HFFc6 (cell line): ENCODE results near the gene ATP1A3. TPM values are rescaled to one million over a fixed set of nuclear protein-coding genes. Genes with fewer than 3 reads are reported as not detected.

Experiments
- DNase-seq: peaks from one replicate; pipeline ENCODE4 v3.0.0-alpha.2; 2018
- H3K27ac Mint-ChIP-seq: 2 replicates; pipeline ENCODE4 v1.8.0; 2020; ENCODE audit warnings: mild to moderate bottlenecking, mixed read lengths
- H3K27me3 Mint-ChIP-seq: 2 replicates; pipeline ENCODE4 v1.8.0; 2021; ENCODE audit warnings: mild to moderate bottlenecking, moderate library complexity, mixed read lengths; ENCODE audit not compliant: insufficient read depth
- H3K36me3 Mint-ChIP-seq: 2 replicates; pipeline ENCODE4 v1.8.0; 2021; ENCODE audit warnings: low read depth, mixed read lengths
- H3K4me1 Mint-ChIP-seq: 2 replicates; pipeline ENCODE4 v1.8.0; 2020; ENCODE audit warnings: low read depth, mixed read lengths
- H3K4me3 Mint-ChIP-seq: 2 replicates; pipeline ENCODE4 v1.8.0; 2020; ENCODE audit warnings: mild to moderate bottlenecking, moderate library complexity, mixed read lengths
- H3K9me3 Mint-ChIP-seq: 2 replicates; pipeline ENCODE4 v1.8.0; 2020; ENCODE audit warnings: mild to moderate bottlenecking, mixed read lengths
- total RNA-seq, 6 experiments: library from RNA; stranded (reverse); fragmentation: NEBNext Ultra II Directional; extraction: Animal tissue kit (Norgen Biotek cat#: 25700); gene quantifications; 2 replicates in 1 of 6; 3 replicates in 5 of 6; pipeline ENCODE4 v1.2.3, GENCODE V29; 2021
- TF ChIP-seq, protein P1 (sequence below): fragments of 200-600 bp; sonication (generic); IDR thresholded peaks from 2 replicates; pipeline ENCODE4 v1.5.0; 2021; ENCODE audit warnings: antibody characterized with exemption, mild to moderate bottlenecking

ATP1A3 gene
- total RNA-seq, 6 experiments from 2014 or later: 0.10 to 0.66 (median 0.33) TPM; not detected in 2

- no peak overlapping the region for H3K4me3 Mint-ChIP-seq
- DNase-seq: no peak
These were observed 3.0 kb downstream of the ATP1A3 start for GRCh38 chr19:41991025-41991424.

GRCh38 chr19:41990615-41991014 is 3.4 kb downstream of the ATP1A3 start:
- Mint-ChIP-seq H3K4me1 (0 out of 2 replicates have a peak, but pooled peaks cover 4% of the 10 kb centered on the region), H3K27me3 (peaks cover 25% of the 10 kb centered on the region), H3K9me3 (no peaks in the 10 kb centered on the region), H3K27ac (no peak overlapping the region), H3K36me3 (no peaks in the 10 kb centered on the region), H3K4me3 (no peak overlapping the region)
- TF ChIP-seq, protein P1, sequence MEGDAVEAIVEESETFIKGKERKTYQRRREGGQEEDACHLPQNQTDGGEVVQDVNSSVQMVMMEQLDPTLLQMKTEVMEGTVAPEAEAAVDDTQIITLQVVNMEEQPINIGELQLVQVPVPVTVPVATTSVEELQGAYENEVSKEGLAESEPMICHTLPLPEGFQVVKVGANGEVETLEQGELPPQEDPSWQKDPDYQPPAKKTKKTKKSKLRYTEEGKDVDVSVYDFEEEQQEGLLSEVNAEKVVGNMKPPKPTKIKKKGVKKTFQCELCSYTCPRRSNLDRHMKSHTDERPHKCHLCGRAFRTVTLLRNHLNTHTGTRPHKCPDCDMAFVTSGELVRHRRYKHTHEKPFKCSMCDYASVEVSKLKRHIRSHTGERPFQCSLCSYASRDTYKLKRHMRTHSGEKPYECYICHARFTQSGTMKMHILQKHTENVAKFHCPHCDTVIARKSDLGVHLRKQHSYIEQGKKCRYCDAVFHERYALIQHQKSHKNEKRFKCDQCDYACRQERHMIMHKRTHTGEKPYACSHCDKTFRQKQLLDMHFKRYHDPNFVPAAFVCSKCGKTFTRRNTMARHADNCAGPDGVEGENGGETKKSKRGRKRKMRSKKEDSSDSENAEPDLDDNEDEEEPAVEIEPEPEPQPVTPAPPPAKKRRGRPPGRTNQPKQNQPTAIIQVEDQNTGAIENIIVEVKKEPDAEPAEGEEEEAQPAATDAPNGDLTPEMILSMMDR: no peak
- no peak for DNase-seq

More at GRCh38 chr19:41991025-41991424, 3.0 kb downstream of the ATP1A3 start:
- H3K4me1 Mint-ChIP-seq: 0 out of 2 replicates have a peak, but pooled peaks cover 4% of the 10 kb centered on the region
- no peak overlapping the region for H3K27ac Mint-ChIP-seq
- H3K9me3 Mint-ChIP-seq: no peaks in the 10 kb centered on the region
- no peaks in the 10 kb centered on the region for H3K36me3 Mint-ChIP-seq
- peaks cover 25% of the 10 kb centered on the region for H3K27me3 Mint-ChIP-seq
- TF ChIP-seq, protein P1: no peak

GRCh38 chr19:41990028-41990427 is 4.0 kb downstream of the ATP1A3 start:
- H3K4me3 Mint-ChIP-seq: no peak overlapping the region
- H3K27me3 Mint-ChIP-seq: peaks cover 28% of the 10 kb centered on the region
- H3K27ac Mint-ChIP-seq: no peak overlapping the region
- no peak for DNase-seq
- TF ChIP-seq, protein P1: no peak
- H3K9me3 Mint-ChIP-seq: no peaks in the 10 kb centered on the region
- H3K4me1 Mint-ChIP-seq: 0 out of 2 replicates have a peak, but pooled peaks cover 4% of the 10 kb centered on the region
- no peaks in the 10 kb centered on the region for H3K36me3 Mint-ChIP-seq

DNA sequence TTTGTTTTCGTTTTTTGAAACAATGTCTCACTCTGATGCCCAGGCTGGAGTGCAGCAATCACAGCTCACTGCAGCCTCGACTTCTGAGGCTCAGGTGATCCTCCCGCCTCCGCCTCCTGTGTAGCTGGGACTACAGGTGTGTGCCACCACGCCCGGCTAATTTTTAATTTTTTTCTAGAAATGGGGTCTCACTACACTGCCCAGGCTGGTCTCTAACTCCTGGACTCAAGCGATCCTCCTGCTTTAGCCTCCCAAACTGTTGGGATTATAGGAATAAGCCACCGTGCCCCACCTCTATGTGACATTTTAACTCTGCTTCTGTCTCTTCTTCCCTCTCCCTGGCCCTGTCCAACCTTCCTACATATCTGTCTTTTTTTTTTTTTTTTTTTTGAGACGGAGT is 5.1 kb downstream of the ATP1A3 start:
- Mint-ChIP-seq H3K27ac (no peak overlapping the region), H3K4me3 (no peak overlapping the region), H3K9me3 (no peaks in the 10 kb centered on the region), H3K4me1 (0 out of 2 replicates have a peak, but pooled peaks cover 4% of the 10 kb centered on the region), H3K36me3 (no peaks in the 10 kb centered on the region), H3K27me3 (peaks cover 23% of the 10 kb centered on the region)
- TF ChIP-seq, protein P1: no peak
- DNase-seq: no peak

DNA sequence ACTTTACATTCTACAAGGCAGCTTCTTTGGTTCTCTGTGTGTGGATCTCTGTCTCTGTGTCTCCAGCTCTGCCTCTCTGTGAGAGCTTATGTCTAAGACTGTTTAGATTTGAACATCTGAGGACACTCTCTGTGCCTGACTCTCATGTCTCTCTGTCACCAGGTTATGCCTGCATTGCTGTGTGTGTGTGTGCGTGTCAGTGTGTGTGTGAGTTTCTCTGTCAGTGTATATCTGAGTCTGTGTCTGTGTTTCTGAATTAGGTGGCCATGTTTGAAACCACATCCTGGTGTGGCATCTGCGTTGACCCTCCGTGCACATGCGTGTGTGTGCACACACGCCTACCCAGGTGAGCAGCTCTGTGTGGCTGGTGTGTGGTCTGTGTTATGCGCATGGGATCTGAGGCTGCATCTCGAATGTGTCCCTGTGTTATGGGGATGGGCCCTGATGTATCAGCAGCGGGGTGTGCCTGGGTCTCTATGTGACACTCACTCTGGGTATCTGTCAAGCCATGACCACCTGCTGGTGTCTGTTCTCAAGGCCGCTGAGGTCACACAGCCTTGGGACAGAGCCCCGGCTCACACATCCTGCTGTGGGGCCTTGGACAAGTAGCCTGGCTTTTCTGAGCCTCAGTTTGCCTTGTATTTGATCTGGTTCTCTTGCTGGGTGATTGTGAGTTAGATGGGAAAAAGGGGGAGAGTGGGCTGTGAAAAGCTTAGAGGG is 6.7 kb downstream of the ATP1A3 start:
- Mint-ChIP-seq H3K36me3 (no peaks in the 10 kb centered on the region), H3K27ac (no peak overlapping the region), H3K9me3 (no peaks in the 10 kb centered on the region), H3K4me3 (no peak overlapping the region), H3K27me3 (peaks cover 17% of the 10 kb centered on the region), H3K4me1 (no peaks in the 10 kb centered on the region)
- no peak for DNase-seq
- TF ChIP-seq, protein P1: no peak
